ENCODE results near the gene MAP4K2. TPM values are rescaled to one million over a fixed set of nuclear protein-coding genes. Genes with fewer than 3 reads are reported as not detected.
"Not testable (repeated sequence)": the region's sequence is repeated elsewhere in the genome, so short reads cannot be mapped to it uniquely, and the experiment has no call there.

Gene MAP4K2
- total and polyA plus RNA-seq, 12 donors: 4.6 to 19.9 (median 8.4) TPM

- Histone ChIP-seq H3K9me3 (no peaks in the 10 kb centered on the region), H3K27ac (no peak overlapping the region), H3K4me3 (no peak overlapping the region), H3K27me3 (no peaks in the 10 kb centered on the region), H3K4me1 (no peaks in the 10 kb centered on the region), H3K36me3 (no peaks in the 10 kb centered on the region)
- no peak for TF ChIP-seq CTCF (IDR thresholded peaks at IDR 0.05)
- intact Hi-C loops (cut with DNase I): no loop called here
- ATAC-seq (no peak), DNase-seq (no peak)
- WGBS, 2 donors: 91 to 92% methylated on average over 7 of the region's 7 CpGs
Observed at GRCh38 chr11:64826062-64826461, 23.0 kb upstream of the MAP4K2 start.

- Histone ChIP-seq H3K4me1 (no peaks in the 10 kb centered on the region), H3K36me3 (no peaks in the 10 kb centered on the region), H3K9me3 (no peaks in the 10 kb centered on the region), H3K27me3 (no peaks in the 10 kb centered on the region), H3K4me3 (no peak overlapping the region), H3K27ac (no peak overlapping the region)
- DNase-seq: no peak
- no peak for TF ChIP-seq CTCF (IDR thresholded peaks at IDR 0.05)
- no peak for ATAC-seq
- intact Hi-C loops (cut with DNase I): no loop called here
- 52 to 63% methylated on average over 11 of the region's 11 CpGs for WGBS, 2 donors
Observed at GRCh38 chr11:64823568-64824119, 20.6 kb upstream of the MAP4K2 start.

- Histone ChIP-seq H3K4me3 (no peak overlapping the region), H3K4me1 (no peaks in the 10 kb centered on the region), H3K27me3 (no peaks in the 10 kb centered on the region), H3K9me3 (no peaks in the 10 kb centered on the region), H3K27ac (no peak overlapping the region), H3K36me3 (no peaks in the 10 kb centered on the region)
- DNase-seq: no peak
- no peak for ATAC-seq
- no peak for TF ChIP-seq CTCF (IDR thresholded peaks at IDR 0.05)
- 75% methylated on average over 3 of the region's 3 CpGs for WGBS, 2 donors
- intact Hi-C loops (cut with DNase I): no loop called here
Observed at GRCh38 chr11:64817476-64817875, 14.5 kb upstream of the MAP4K2 start.

- intact Hi-C loops (cut with DNase I); ATAC-seq; H3K27ac ChIP-seq; H3K36me3 ChIP-seq; DNase-seq; H3K4me1 ChIP-seq; H3K9me3 ChIP-seq; H3K4me3 ChIP-seq; H3K27me3 ChIP-seq: not testable (repeated sequence)
- 87 to 93% methylated on average over 5 of the region's 5 CpGs for WGBS, 2 donors
Observed at GRCh38 chr11:64815433-64815832, 12.4 kb upstream of the MAP4K2 start.

GRCh38 chr11:64814712-64815187, 11.7 kb upstream of the MAP4K2 start:
- intact Hi-C loops (cut with DNase I): no loop called here
- no peak for ATAC-seq
- 60 to 68% methylated on average over 7 of the region's 7 CpGs for WGBS, 2 donors

More at GRCh38 chr11:64814712-64815187, 11.7 kb upstream of the MAP4K2 start:
- Histone ChIP-seq H3K4me1 (peaks cover 0 to 7% (median 5%) of the 10 kb centered on the region in 9 donors), H3K4me3 (no peak overlapping the region), H3K27ac (no peak overlapping the region), H3K36me3 (no peaks in the 10 kb centered on the region), H3K9me3 (no peaks in the 10 kb centered on the region), H3K27me3 (no peaks in the 10 kb centered on the region)
- no peak for TF ChIP-seq CTCF (IDR thresholded peaks at IDR 0.05)
- DNase-seq: no peak

Measured in heart right ventricle (tissue), 16 donors.